HepG2 (cell line): ENCODE measurements around the gene DPEP2NB. TPM values are rescaled to one million over a fixed set of nuclear protein-coding genes. Genes with fewer than 3 reads are reported as not detected.

Experiments
- ATAC-seq: fragments of 200-7000 bp; cut with Tn5 transposase; 3 replicates; pipeline ENCODE4 v1.9.1; 2020; ENCODE audit warnings: mild to moderate bottlenecking, moderate library complexity
- BruUV-seq: library from RNA; stranded (reverse); fragments of 400-500 nt; replicated peaks from 2 replicates; lab custom pipeline; 2021; lab: Mats Ljungman, UMichigan
- CTCF ChIA-PET: fragments of 300-600 bp; formaldehyde crosslinking; extraction: SDS; loops from one replicate; lab custom pipeline; 2021; ENCODE audit warnings: low total read pairs, inconsistent platforms, low intra/inter-chr PET ratio; lab: Yijun Ruan, JAX
- POLR2A ChIA-PET: fragments of 350-600 bp; sonication (Branson Sonifier 250); formaldehyde crosslinking; loops from one replicate; lab custom pipeline; 2020; ENCODE audit warnings: antibody characterized with exemption, inconsistent platforms; lab: Yijun Ruan, JAX
- DNase-seq: peaks from one replicate; pipeline ENCODE4 v3.0.0-alpha.2; 2015; ENCODE audit warnings: low spot score
- FAIRE-seq: peaks from 3 replicates; lab custom pipeline; 2011; peaks lifted over from hg19 to GRCh38; lab: Jason Lieb, UNC
- H2AFZ ChIP-seq: one replicate; pipeline ENCODE4 v1.6.1; 2011; ENCODE audit warnings: low read length, inconsistent platforms
- H3K27ac ChIP-seq: fragments of 300-600 bp; 3 replicates; pipeline ENCODE4 v1.8.0; 2011; ENCODE audit warnings: mixed run types, mild to moderate bottlenecking, mixed read lengths, low read length, inconsistent platforms; ENCODE audit not compliant: insufficient read depth; ENCODE audit errors: extremely low read length
- H3K27me3 ChIP-seq, 2 experiments: fragments of 200-600 bp in 1 of 2; 2 replicates in 1 of 2; 3 replicates in 1 of 2; pipeline versions ENCODE4 v1.6.0 to v1.8.0; 2011; ENCODE audit warnings: low read length in 2 of 2, mild to moderate bottlenecking in 2 of 2, moderate library complexity in 2 of 2, inconsistent platforms in 1 of 2; ENCODE audit not compliant: insufficient read depth in 2 of 2, control insufficient read depth in 1 of 2
- H3K36me3 ChIP-seq, 2 experiments: fragments of 200-600 bp in 1 of 2; replicated peaks in 1 of 2; 2 replicates in 1 of 2; 3 replicates in 1 of 2; pipeline versions ENCODE4 v1.5.1 to v1.8.0; 2011; ENCODE audit warnings: low read length in 2 of 2, inconsistent platforms in 1 of 2; ENCODE audit not compliant: insufficient read depth in 2 of 2, control insufficient read depth in 1 of 2
- H3K4me1 ChIP-seq: 2 replicates; pipeline ENCODE4 v1.5.1; 2012; ENCODE audit warnings: low read length, inconsistent platforms; ENCODE audit not compliant: insufficient read depth
- H3K4me2 ChIP-seq: 2 replicates; pipeline ENCODE4 v1.6.0; 2011; ENCODE audit warnings: low read depth, low read length, inconsistent platforms
- H3K4me3 ChIP-seq, 3 experiments: fragments of 200-600 bp in 1 of 3; sonication (generic), shearing (Covaris generic) in 1 of 3; replicated peaks in 1 of 3; 2 replicates each; pipeline ENCODE4 v1.5.1; 2011 to 2016; ENCODE audit warnings: low read length in 3 of 3, inconsistent platforms in 2 of 3, low read depth in 2 of 3, mild to moderate bottlenecking in 2 of 3, control low read depth in 1 of 3, mixed read lengths in 1 of 3; ENCODE audit not compliant: insufficient read depth in 1 of 3
- H3K79me2 ChIP-seq: one replicate; pipeline ENCODE4 v1.6.1; 2011; ENCODE audit warnings: low read length, inconsistent platforms; ENCODE audit not compliant: insufficient read depth
- H3K9ac ChIP-seq: 2 replicates; pipeline ENCODE4 v1.6.0; 2011; ENCODE audit warnings: mild to moderate bottlenecking, low read depth, low read length, inconsistent platforms; ENCODE audit not compliant: insufficient read depth
- H3K9me3 ChIP-seq: 2 replicates; pipeline ENCODE4 v1.5.1; 2012; ENCODE audit warnings: mild to moderate bottlenecking, low read length
- H4K20me1 ChIP-seq: 2 replicates; pipeline ENCODE4 v1.6.0; 2011; ENCODE audit warnings: inconsistent platforms, mild to moderate bottlenecking, low read length, moderate library complexity; ENCODE audit not compliant: insufficient read depth
- KLF12 ChIP-seq: sonication (generic); formaldehyde crosslinking; IDR thresholded peaks from 2 replicates; pipeline ENCODE4 v1.4.0; 2020; ENCODE audit warnings: missing genetic modification reagents, borderline replicate concordance
- MED1 ChIP-seq: sonication (generic); formaldehyde crosslinking; IDR thresholded peaks from 2 replicates; pipeline ENCODE4 v1.4.0; 2020; ENCODE audit warnings: missing genetic modification reagents
- SMARCE1 ChIP-seq: fragments of 450-650 bp; IDR thresholded peaks from 2 replicates; pipeline ENCODE4 v1.6.1; 2017; ENCODE audit warnings: borderline replicate concordance
- SOX13 ChIP-seq, 3 experiments: fragments of 450-650 bp in 1 of 3; sonication (generic) in 1 of 3; formaldehyde crosslinking in 1 of 3; IDR thresholded peaks in 2 of 3; conservative IDR thresholded peaks in 1 of 3; 2 replicates each; pipeline versions ENCODE4 v1.5.0 to v1.6.1; 2016 to 2020; ENCODE audit warnings: antibody characterized with exemption in 1 of 3, mild to moderate bottlenecking in 1 of 3, missing compliant biosample characterization in 1 of 3, missing genetic modification reagents in 1 of 3, moderate library complexity in 1 of 3
- XRCC5 ChIP-seq: fragments of 200-400 bp; formaldehyde crosslinking; optimal IDR thresholded peaks from 2 replicates; pipeline ENCODE3; 2017; ENCODE audit warnings: mild to moderate bottlenecking, low read length
- ZFYVE20 ChIP-seq: sonication (generic); formaldehyde crosslinking; IDR thresholded peaks from 2 replicates; pipeline ENCODE4 v1.8.0; 2023; ENCODE audit warnings: low read depth, mild to moderate bottlenecking, moderate library complexity, missing genetic modification reagents, borderline replicate concordance
- ZNF296 ChIP-seq: sonication (generic); formaldehyde crosslinking; conservative IDR thresholded peaks from 2 replicates; pipeline ENCODE4 v1.5.0; 2020; ENCODE audit warnings: mild to moderate bottlenecking, missing genetic modification reagents
- WGBS: methylation state at CpG from one replicate; pipeline ENCODE4 v1.1.6; 2017; ENCODE audit warnings: low lambda C conversion rate; 5-methylcytosine and 5-hydroxymethylcytosine counted together
- in situ Hi-C: cut with HindIII; loops from 2 replicates; pipeline ENCODE4 v1.10.0; 2017; ENCODE audit warnings: low pct_unique_long_range_greater_than_20kb; ENCODE audit not compliant: extremely low pct_ligation_motif_present
- intact Hi-C: fragments of 100-400 bp; cut with micrococcal nuclease; formaldehyde crosslinking; loops from one replicate; pipeline ENCODE4 v1.10.0; 2022; ENCODE audit not compliant: unreplicated experiment
- polyA plus RNA-seq, 8 experiments: library from polyadenylated mRNA; depleted of rRNA in 3 of 8; stranded (reverse) in 7 of 8; unstranded in 1 of 8; fragments of >200 nt; fragmentation: Illumina TruSeq in 4 of 8; extraction: Trizol in 4 of 8; gene quantifications; 2 replicates each; pipeline versions ENCODE4 v1.2.1 to v1.2.3, GENCODE V29; 2011 to 2016; ENCODE audit warnings: low read depth in 4 of 8, missing spikeins in 1 of 8, mixed read lengths in 1 of 8; ENCODE audit not compliant: insufficient read depth in 1 of 8
- total RNA-seq, 5 experiments: library from RNA; depleted of rRNA; stranded (reverse); fragments of >200 nt; fragmentation: Illumina TruSeq; extraction: Trizol; gene quantifications; 2 replicates each; pipeline ENCODE4 v1.2.3, GENCODE V29; 2016; ENCODE audit warnings: low read depth in 1 of 5

DPEP2NB gene
- total and polyA plus RNA-seq, 2 of the 13 experiments (the other 11 are each of a cell fraction or from before 2014, with no cell fraction given), result not detected

- Histone ChIP-seq H3K4me2 (no peak overlapping the region), H3K27me3 (no peaks in the 10 kb centered on the region), H3K9me3 (no peaks in the 10 kb centered on the region), H3K36me3 (peaks cover 9 to 36% of the 10 kb centered on the region in 2 experiments), H2AFZ (no peak overlapping the region), H3K9ac (no peak overlapping the region), H3K4me3 (no peak overlapping the region), H3K4me1 (peaks cover 21% of the 10 kb centered on the region), H3K79me2 (no peaks in the 10 kb centered on the region), H4K20me1 (no peaks in the 10 kb centered on the region), H3K27ac (no peak overlapping the region)
- DNase-seq (peak; percentile 15), ATAC-seq (no peak), FAIRE-seq (no peak)
- CTCF ChIA-PET, result no interaction called here
- intact Hi-C loops, result no loop called here
- in situ Hi-C loops, result loop anchor here (10.0 kb wide), 2 partner anchors 163 to 233 kb away; partner anchors contain the start of gene NRN1L
- POLR2A ChIA-PET, result interaction anchor here (0.9 kb wide), 2 partner anchors 25 to 32 kb away, joined by 3 read pairs; partner anchors contain the start of genes DDX28 and DUS2
- WGBS, result 78% methylated on average over 2 of the region's 2 CpGs
- TF ChIP-seq SMARCE1 (no peak), MED1 (0 out of 2 replicates have a peak, but pooled peaks have one; percentile 20), SOX13 (IDR thresholded peaks at IDR 0.05) (no peak), SOX13 (CRISPR knock-in tag; conservative IDR thresholded peaks at IDR 0.05 in 1 of 2, IDR thresholded peaks at IDR 0.05 in 1 of 2) (peak in 1 of 2 experiments; percentile 29; a peak in 1 of 4 replicates)
- BruUV-seq, result no TSS peak
These were observed 32.3 kb upstream of the DPEP2NB start for GRCh38 chr16:68047987-68048386.

GRCh38 chr16:68046106-68046505, 30.4 kb upstream of the DPEP2NB start:
- ChIA-PET POLR2A (no interaction called here), CTCF (no interaction called here)
- no peak overlapping the region for H3K4me2 ChIP-seq
- intact Hi-C loops, result no loop called here
- WGBS, result 95% methylated on average over 7 of the region's 7 CpGs
- FAIRE-seq (no peak), DNase-seq (no peak), ATAC-seq (no peak)
- no TSS peak for BruUV-seq
- no peak overlapping the region for H3K27ac ChIP-seq
- in situ Hi-C loops, result loop anchor here (10.0 kb wide), 2 partner anchors 161 to 231 kb away; partner anchors contain the start of gene NRN1L
- no peaks in the 10 kb centered on the region for H3K27me3 ChIP-seq
- 0 out of 2 replicates have a peak, but pooled peaks cover 8% of the 10 kb centered on the region for H3K4me1 ChIP-seq
- no peak overlapping the region for H3K4me3 ChIP-seq
- H3K36me3 ChIP-seq, result peaks cover 9 to 37% of the 10 kb centered on the region in 2 experiments
- no peaks in the 10 kb centered on the region for H3K9me3 ChIP-seq
- H2AFZ ChIP-seq, result no peak overlapping the region
- no peak for TF ChIP-seq ZFYVE20 (CRISPR knock-in tag)
- no peak for TF ChIP-seq KLF12 (CRISPR knock-in tag)
- no peak for TF ChIP-seq ZNF296 (CRISPR knock-in tag)
- TF ChIP-seq XRCC5, result no peak
- H3K79me2 ChIP-seq, result no peaks in the 10 kb centered on the region
- no peaks in the 10 kb centered on the region for H4K20me1 ChIP-seq
- no peak overlapping the region for H3K9ac ChIP-seq
